Activated CD8-positive, alpha-beta memory T cell treated with anti-CD3 and anti-CD28 coated beads, Interleukin-2, amount 10 ng/mL, durations not matched to agents 7 days and 5 days (primary cell): ENCODE data around the gene MAD1L1. TPM values are rescaled to one million over a fixed set of nuclear protein-coding genes. Genes with fewer than 3 reads are reported as not detected.

ENCODE experiments used
- ATAC-seq: fragments of 150-1000 bp; cut with Tn5 transposase; one replicate; pipeline ENCODE4 v1.10.0; 2021; ENCODE audit warnings: moderate library complexity
- CTCF ChIA-PET: fragments of 350-600 bp; sonication (Branson Sonifier 250); formaldehyde crosslinking; loops from one replicate; lab custom pipeline; 2021; ENCODE audit warnings: antibody characterized with exemption; lab: Charles Lee
- DNase-seq: peaks from one replicate; pipeline ENCODE4 v3.0.0-alpha.2; 2020
- H3K27ac Mint-ChIP-seq: one replicate; pipeline ENCODE4 v1.8.0; 2021; ENCODE audit warnings: mild to moderate bottlenecking, mixed read lengths
- H3K27me3 Mint-ChIP-seq: one replicate; pipeline ENCODE4 v1.8.0; 2021; ENCODE audit warnings: mixed read lengths
- H3K36me3 Mint-ChIP-seq: one replicate; pipeline ENCODE4 v1.8.0; 2021; ENCODE audit warnings: mild to moderate bottlenecking, mixed read lengths
- H3K4me1 Mint-ChIP-seq: one replicate; pipeline ENCODE4 v1.8.0; 2021; ENCODE audit warnings: mixed read lengths
- H3K4me3 Mint-ChIP-seq: one replicate; pipeline ENCODE4 v1.8.0; 2021; ENCODE audit warnings: mild to moderate bottlenecking, moderate library complexity, mixed read lengths
- H3K9me3 Mint-ChIP-seq: one replicate; pipeline ENCODE4 v1.8.0; 2022; ENCODE audit warnings: low read depth, mixed read lengths
- total RNA-seq, 2 experiments: library from RNA; stranded (reverse); gene quantifications; one replicate each; pipeline ENCODE4 v1.2.3, GENCODE V29; 2021

The MAD1L1 gene
- total RNA-seq, 2 experiments from 2014 or later = 60.0 to 97.7 TPM

DNA sequence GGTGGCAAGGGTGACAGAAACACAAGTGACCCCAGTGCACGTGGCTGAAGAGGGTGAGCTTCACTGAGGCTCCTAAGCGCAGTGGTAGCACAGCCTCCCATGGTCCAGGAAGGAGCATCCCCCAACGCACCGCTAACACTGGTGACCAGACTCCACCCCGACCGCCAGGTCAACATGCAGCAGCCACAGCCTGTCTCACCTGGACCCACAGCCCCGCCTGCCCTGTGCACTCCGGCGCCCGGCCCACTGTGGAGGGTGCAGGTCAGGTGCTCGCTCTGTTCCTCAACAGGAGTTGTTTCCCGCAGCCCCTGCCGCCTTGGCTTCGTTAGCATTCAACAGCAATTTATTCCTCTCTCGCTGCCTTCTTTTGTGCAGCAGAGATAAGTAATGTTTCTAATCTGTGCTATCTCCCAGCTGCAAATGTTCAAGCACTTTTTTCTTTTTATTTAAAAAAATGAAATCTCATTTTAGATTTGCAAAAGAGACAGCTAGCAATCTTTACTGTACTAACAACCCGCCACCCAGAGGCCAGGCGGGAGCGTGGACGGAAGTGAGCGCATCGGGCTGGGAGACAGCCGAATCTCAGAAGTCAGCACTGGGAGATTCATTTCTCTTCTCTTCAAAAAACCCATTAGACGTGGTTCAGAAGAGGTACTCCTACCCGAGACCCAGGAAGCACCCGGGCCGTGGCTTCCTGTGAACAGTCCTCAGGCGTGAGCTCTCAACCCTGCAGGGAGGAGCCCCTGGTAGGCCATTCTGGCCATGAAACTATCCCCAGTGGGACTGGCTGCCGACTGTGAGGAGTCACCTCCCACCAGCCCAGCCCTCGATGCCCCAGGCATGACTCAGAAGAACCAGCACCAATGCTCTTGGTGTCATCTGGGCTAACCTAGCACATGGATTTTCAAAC lies 133.4 kb downstream of the MAD1L1 start:
- H3K9me3 Mint-ChIP-seq = no peaks in the 10 kb centered on the region

DNA sequence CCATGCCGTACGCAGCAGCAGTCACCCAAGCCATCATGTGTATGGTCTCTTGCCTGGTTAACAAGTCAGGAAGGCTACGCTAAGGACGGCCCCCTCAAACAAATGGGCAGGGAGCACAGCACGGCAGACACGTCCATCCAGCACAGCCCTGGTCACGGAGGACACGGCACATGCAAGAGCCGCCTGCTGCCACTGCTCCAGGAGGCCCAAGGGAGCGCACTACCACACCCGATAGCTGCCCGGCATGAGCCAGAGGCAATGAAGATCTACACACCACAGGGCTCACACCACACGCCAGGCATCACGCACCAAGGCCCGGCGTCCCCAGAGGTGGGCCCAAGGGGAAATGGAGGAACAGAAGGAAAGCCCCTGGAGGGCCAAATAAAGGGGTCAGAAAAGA lies 134.2 kb downstream of the MAD1L1 start:
- no peaks in the 10 kb centered on the region for H3K27me3 Mint-ChIP-seq

More for the DNA sequence above, 133.4 kb downstream of the MAD1L1 start:
- Mint-ChIP-seq H3K36me3 (peaks cover 6% of the 10 kb centered on the region), H3K27ac (peak overlapping the region; percentile 27), H3K27me3 (no peaks in the 10 kb centered on the region), H3K4me3 (no peak overlapping the region), H3K4me1 (peaks cover 34% of the 10 kb centered on the region)
- DNase-seq (peak; percentile 48), ATAC-seq (peak; percentile 16)
- CTCF ChIA-PET = interaction anchor here (0.9 to 1.1 kb wide), 4 partner anchors 9 to 389 kb away, joined by 3 read pairs; no protein-coding TSS in a partner anchor

GRCh38 chr7:2098056-2098455 lies 134.7 kb downstream of the MAD1L1 start:
- Mint-ChIP-seq H3K4me1 (peaks cover 32% of the 10 kb centered on the region), H3K4me3 (no peak overlapping the region), H3K27ac (no peak overlapping the region), H3K36me3 (peaks cover 6% of the 10 kb centered on the region), H3K9me3 (no peaks in the 10 kb centered on the region), H3K27me3 (no peaks in the 10 kb centered on the region)
- CTCF ChIA-PET = no interaction called here
- no peak for ATAC-seq
- DNase-seq = no peak

More for the DNA sequence above, 134.2 kb downstream of the MAD1L1 start:
- Mint-ChIP-seq H3K27ac (no peak overlapping the region), H3K4me1 (peaks cover 32% of the 10 kb centered on the region), H3K4me3 (no peak overlapping the region), H3K9me3 (no peaks in the 10 kb centered on the region), H3K36me3 (peaks cover 6% of the 10 kb centered on the region)
- ATAC-seq (no peak), DNase-seq (no peak)
- CTCF ChIA-PET = no interaction called here

DNA sequence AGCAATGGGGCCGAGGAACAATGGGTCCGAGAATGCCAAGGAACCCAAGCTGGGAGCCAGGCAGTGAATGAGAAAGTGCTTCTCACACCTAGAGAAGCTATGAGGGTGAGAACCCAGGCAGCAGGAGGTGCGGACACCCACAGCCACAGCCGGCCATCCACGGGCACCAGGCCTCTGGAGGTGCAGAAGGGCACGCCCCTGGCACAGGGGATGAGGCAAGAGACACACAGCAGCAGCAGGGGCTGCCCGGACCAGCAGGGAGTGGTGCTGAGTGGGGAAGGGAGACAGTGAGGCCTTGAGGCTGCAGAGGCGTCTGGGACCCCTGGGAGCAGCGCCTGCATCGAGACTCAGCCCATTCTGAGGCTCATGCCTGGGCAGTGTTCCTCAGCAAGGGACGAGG lies 135.3 kb downstream of the MAD1L1 start:
- CTCF ChIA-PET = no interaction called here
- peaks cover 31% of the 10 kb centered on the region for H3K4me1 Mint-ChIP-seq

GRCh38 chr7:2096692-2097387 lies 135.9 kb downstream of the MAD1L1 start:
- Mint-ChIP-seq H3K9me3 (no peaks in the 10 kb centered on the region), H3K27me3 (no peaks in the 10 kb centered on the region), H3K4me1 (peaks cover 27% of the 10 kb centered on the region), H3K4me3 (no peak overlapping the region), H3K36me3 (no peaks in the 10 kb centered on the region), H3K27ac (no peak overlapping the region)
- ATAC-seq (no peak), DNase-seq (no peak)
- CTCF ChIA-PET = interaction anchor here (1.3 kb wide), 1 partner anchor 7 kb away, joined by 3 read pairs; no protein-coding TSS in a partner anchor

More for the DNA sequence above, 135.3 kb downstream of the MAD1L1 start:
- H3K27ac Mint-ChIP-seq = no peak overlapping the region
- no peak for ATAC-seq
- no peak for DNase-seq
- H3K4me3 Mint-ChIP-seq = no peak overlapping the region
- no peaks in the 10 kb centered on the region for H3K27me3 Mint-ChIP-seq
- H3K36me3 Mint-ChIP-seq = peaks cover 4% of the 10 kb centered on the region
- H3K9me3 Mint-ChIP-seq = no peaks in the 10 kb centered on the region

DNA sequence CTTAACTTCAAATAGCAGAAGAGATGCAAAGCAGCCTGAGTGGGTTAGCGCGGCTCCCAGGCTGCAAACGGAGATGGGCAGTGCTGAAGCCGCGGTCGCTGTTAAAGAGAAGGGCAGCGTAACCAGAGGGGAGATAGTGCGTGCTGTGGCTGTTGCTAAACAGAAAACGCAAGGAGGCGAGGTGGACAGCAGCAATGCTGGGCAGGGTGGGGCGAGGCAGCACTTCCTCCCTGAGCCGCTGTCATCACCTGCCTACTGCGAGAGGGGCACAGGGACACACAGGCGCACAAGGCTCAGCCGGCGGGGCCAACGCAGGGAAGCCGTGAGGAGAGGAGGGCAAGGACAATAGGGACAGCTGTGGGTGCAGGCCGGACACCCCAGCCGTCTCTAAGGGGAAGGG lies 137.3 kb downstream of the MAD1L1 start:
- H3K4me3 Mint-ChIP-seq = no peak overlapping the region
- H3K9me3 Mint-ChIP-seq = no peaks in the 10 kb centered on the region
- no peaks in the 10 kb centered on the region for H3K27me3 Mint-ChIP-seq
- no peak for ATAC-seq
- no peaks in the 10 kb centered on the region for H3K36me3 Mint-ChIP-seq
- DNase-seq = no peak
- H3K27ac Mint-ChIP-seq = no peak overlapping the region
- CTCF ChIA-PET = interaction anchor here (1.3 kb wide), 1 partner anchor 9 kb away, joined by 3 read pairs; no protein-coding TSS in a partner anchor
- peaks cover 27% of the 10 kb centered on the region for H3K4me1 Mint-ChIP-seq

DNA sequence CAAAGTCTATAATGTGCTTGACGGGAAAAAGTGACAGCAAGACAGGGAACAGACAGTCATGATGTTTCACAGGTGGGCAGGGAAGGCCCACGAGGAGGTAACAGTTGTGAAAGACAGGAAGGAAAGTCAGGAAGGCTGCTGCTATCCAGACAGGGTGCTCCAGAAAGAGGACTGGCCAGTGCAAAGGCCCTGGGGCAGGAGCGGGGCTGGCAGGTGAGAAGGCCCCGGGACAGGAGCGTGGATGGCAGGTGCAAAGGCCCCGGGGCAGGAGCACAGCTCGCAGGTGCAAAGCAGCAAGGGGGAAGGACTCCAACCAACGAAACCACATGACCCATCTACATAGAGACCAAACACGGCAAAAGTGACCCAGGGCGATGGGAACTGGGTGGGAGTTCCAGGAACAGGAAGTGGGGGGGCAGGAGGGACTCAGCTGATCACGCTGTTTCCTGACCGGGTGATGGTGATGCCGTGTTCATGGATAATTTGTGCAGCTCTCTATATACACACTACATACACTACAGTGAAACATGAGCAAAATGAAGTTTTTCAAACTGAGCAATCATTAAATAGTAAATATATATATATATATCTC lies 138.2 kb downstream of the MAD1L1 start:
- Mint-ChIP-seq H3K36me3 (no peaks in the 10 kb centered on the region), H3K4me1 (peaks cover 18% of the 10 kb centered on the region), H3K27ac (no peak overlapping the region), H3K27me3 (no peaks in the 10 kb centered on the region), H3K9me3 (no peaks in the 10 kb centered on the region), H3K4me3 (no peak overlapping the region)
- DNase-seq (no peak), ATAC-seq (no peak)
- CTCF ChIA-PET = no interaction called here

DNA sequence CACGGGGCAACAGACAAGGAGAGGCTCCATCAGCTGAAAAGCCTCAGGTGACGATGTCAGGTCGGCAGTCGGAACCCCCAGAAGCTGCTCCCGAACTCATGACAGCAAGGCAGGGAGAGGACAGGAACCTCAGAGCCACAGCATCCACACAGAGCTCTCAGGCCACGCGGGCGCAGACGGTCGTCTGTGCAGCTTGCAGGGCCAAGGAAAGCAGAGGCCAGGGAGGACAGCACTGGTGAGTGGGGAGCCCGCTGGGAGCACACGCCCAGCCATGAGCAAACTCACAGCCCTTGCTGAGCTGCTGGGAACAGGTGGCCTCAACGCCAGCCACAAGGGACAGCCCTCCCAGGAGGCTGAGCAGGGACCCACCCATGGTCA lies 138.9 kb downstream of the MAD1L1 start:
- Mint-ChIP-seq H3K4me1 (peaks cover 11% of the 10 kb centered on the region), H3K9me3 (no peaks in the 10 kb centered on the region), H3K27ac (no peak overlapping the region), H3K36me3 (no peaks in the 10 kb centered on the region), H3K4me3 (no peak overlapping the region), H3K27me3 (no peaks in the 10 kb centered on the region)
- CTCF ChIA-PET = no interaction called here
- ATAC-seq (no peak), DNase-seq (no peak)

DNA sequence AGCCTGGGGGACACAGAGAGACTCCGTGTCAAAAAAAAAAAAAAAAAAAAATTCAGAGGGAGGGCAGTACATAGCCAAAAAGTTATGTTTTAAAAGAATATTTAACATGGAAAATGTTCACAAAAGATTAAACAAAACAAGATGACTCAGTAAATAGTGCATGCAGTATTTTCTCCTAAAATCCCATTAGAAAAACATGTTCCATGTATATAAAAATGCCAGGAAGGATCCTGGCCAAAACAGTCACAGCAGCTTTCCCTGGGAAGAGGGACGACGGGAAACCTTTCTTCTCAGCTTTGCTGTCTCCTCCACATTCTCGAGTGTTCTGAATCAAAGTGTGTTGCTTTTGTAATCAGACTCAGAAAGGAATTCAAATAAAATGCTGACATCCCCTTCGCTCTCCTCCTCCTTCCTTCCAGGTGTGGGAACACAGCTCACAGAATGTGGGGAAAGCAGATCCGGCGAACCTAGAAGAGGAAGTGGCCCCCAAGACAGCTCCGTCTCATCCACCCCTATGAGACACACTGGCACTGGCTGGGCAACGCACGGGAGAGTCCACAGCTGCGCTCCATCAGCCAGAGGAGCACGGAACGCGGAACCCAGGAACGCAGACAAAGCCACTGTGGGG lies 139.4 kb downstream of the MAD1L1 start:
- no peak overlapping the region for H3K27ac Mint-ChIP-seq
- no peak overlapping the region for H3K4me3 Mint-ChIP-seq
- CTCF ChIA-PET = no interaction called here
- no peaks in the 10 kb centered on the region for H3K27me3 Mint-ChIP-seq
- ATAC-seq = no peak
- H3K4me1 Mint-ChIP-seq = peaks cover 11% of the 10 kb centered on the region
- no peaks in the 10 kb centered on the region for H3K36me3 Mint-ChIP-seq
- H3K9me3 Mint-ChIP-seq = no peaks in the 10 kb centered on the region
- no peak for DNase-seq

DNA sequence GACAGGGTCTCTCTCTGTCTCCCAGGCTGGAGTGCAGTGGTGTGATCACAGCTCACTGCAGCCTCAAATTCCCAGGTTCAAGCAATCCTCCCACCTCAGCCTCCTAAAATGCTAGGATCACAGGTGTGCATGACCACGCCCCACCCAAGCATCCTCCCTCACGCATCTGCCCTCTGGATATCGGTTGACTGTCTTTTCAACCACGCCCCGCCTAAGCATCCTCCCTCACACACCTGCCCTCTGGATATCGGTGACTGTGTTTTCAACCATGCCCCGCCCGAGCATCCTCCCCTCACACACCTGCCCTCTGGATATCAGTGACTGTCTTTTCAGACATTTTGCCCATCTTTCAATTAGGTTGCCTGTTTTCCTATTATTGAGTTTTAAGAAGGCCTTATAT lies 140.5 kb downstream of the MAD1L1 start:
- Mint-ChIP-seq H3K36me3 (no peaks in the 10 kb centered on the region), H3K27me3 (no peaks in the 10 kb centered on the region), H3K9me3 (no peaks in the 10 kb centered on the region), H3K4me1 (peaks cover 11% of the 10 kb centered on the region), H3K27ac (no peak overlapping the region), H3K4me3 (no peak overlapping the region)
- ATAC-seq = no peak
- DNase-seq = no peak
- CTCF ChIA-PET = no interaction called here

DNA sequence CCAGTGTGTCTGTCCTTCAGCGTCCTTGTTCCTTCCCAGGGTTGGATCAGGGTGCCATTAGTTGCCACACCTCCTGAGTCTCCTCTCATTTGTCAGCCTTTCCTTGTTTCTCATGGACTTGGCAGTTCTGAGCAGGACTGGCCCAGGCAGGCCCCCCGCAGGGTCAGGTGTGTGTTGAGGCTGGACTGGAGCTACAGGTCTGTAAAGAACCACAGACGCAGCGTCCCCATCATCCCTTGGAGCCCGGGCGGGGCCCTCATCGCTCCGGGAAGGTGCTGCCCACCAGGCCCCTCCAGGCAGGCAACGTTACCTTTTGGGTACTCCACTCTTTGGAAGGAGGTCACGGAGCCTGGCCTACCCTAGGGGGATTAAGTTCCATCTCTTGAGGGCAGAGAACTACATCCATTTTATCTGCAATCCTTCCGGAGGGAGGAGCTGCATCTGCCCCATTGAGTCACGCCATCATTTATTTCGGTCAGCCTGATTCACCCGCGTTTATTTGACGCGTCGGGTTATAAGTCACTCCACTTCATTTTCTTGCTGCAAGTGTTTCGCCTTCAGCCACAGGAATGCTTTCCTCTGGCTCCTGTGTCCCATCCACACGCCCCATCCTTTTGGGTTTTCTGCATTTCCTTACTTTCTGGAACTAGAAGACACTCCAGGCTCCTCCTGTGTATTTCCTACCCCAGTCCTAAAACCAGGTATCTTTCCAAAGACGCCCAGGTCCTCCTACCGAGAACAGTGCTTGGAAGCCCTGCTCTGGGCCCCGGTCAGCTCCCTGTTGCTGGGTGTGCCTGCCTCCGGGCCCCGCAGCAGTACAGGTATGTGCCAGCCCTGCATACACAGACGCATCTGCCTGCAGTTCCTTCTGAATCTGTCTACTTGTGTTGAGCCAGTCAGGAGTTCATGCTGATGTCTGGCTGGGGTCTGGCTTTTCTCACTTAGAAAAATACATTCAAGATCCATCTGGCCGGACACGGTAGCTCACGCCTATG lies 141.9 kb downstream of the MAD1L1 start:
- ATAC-seq (no peak), DNase-seq (no peak)
- H3K27me3 Mint-ChIP-seq = no peaks in the 10 kb centered on the region
- H3K4me1 Mint-ChIP-seq = peaks cover 11% of the 10 kb centered on the region
- H3K9me3 Mint-ChIP-seq = no peaks in the 10 kb centered on the region
- no peaks in the 10 kb centered on the region for H3K36me3 Mint-ChIP-seq
- H3K4me3 Mint-ChIP-seq = no peak overlapping the region
- CTCF ChIA-PET = no interaction called here
- no peak overlapping the region for H3K27ac Mint-ChIP-seq

DNA sequence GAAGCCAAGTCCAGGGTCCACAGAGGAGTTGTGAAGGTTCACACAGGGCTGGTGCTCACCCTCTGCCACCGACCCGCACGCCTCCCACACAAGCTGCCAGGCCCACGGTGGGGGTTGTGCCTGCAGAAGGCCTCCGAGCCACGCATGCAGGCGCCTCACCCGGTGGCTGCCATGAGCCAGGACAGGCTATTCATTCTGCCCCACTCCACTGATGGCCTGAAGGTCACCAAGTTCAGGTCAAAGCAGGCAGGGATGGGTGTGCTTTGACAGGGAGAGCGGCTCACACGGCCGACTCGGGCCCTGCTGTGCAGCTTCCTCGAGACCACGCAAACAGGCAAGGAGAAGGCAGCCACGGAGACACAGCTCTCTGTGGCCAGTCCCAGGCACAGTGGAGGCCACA lies 143.9 kb downstream of the MAD1L1 start:
- Mint-ChIP-seq H3K36me3 (no peaks in the 10 kb centered on the region), H3K9me3 (no peaks in the 10 kb centered on the region), H3K27ac (no peak overlapping the region), H3K4me1 (peaks cover 18% of the 10 kb centered on the region), H3K4me3 (no peak overlapping the region), H3K27me3 (no peaks in the 10 kb centered on the region)
- CTCF ChIA-PET = no interaction called here
- ATAC-seq = no peak
- no peak for DNase-seq
